Type B pancreatic cell (in vitro differentiated cells): ENCODE measurements around the gene IPO5. TPM values are rescaled to one million over a fixed set of nuclear protein-coding genes. Genes with fewer than 3 reads are reported as not detected.

Experiments
- DNase-seq: peaks from one replicate; pipeline ENCODE4 v3.0.0; 2021; ENCODE audit warnings: mixed read lengths; ENCODE audit not compliant: unreplicated experiment; ENCODE audit errors: extremely low spot score
- H3K27ac Mint-ChIP-seq: 2 replicates; pipeline ENCODE4 v1.8.0; 2021; ENCODE audit warnings: mild to moderate bottlenecking, mixed read lengths
- H3K27me3 Mint-ChIP-seq: 2 replicates; pipeline ENCODE4 v1.8.0; 2021; ENCODE audit warnings: mixed read lengths
- H3K36me3 Mint-ChIP-seq: 2 replicates; pipeline ENCODE4 v1.8.0; 2021; ENCODE audit warnings: mixed read lengths
- H3K4me1 Mint-ChIP-seq: one replicate; pipeline ENCODE4 v1.8.0; 2021; ENCODE audit warnings: mixed read lengths; ENCODE audit not compliant: unreplicated experiment
- H3K4me3 Mint-ChIP-seq: 2 replicates; pipeline ENCODE4 v1.8.0; 2021; ENCODE audit warnings: mild to moderate bottlenecking, mixed read lengths
- H3K9me3 Mint-ChIP-seq: 2 replicates; pipeline ENCODE4 v1.8.0; 2021; ENCODE audit warnings: mixed read lengths
- CTCF ChIP-seq: fragments of 200-600 bp; sonication (generic); conservative IDR thresholded peaks from 2 replicates; pipeline ENCODE4 v1.5.0; 2021; ENCODE audit warnings: antibody characterized with exemption, mild to moderate bottlenecking
- total RNA-seq: library from RNA; stranded (reverse); gene quantifications from 2 replicates; pipeline ENCODE4 v1.2.1, GENCODE V29; 2021; ENCODE audit warnings: low replicate concordance

Gene IPO5
- total RNA-seq, 1 donor from 2014 or later, result 202 TPM

- H3K36me3 Mint-ChIP-seq, result no peaks in the 10 kb centered on the region
- H3K9me3 Mint-ChIP-seq, result no peaks in the 10 kb centered on the region
- H3K4me3 Mint-ChIP-seq, result no peak overlapping the region
- no peak for TF ChIP-seq CTCF
- peaks cover 15% of the 10 kb centered on the region for H3K4me1 Mint-ChIP-seq
- no peaks in the 10 kb centered on the region for H3K27me3 Mint-ChIP-seq
- H3K27ac Mint-ChIP-seq, result no peak overlapping the region
- DNase-seq, result no peak
Measured at GRCh38 chr13:97938706-97939475, 14.6 kb upstream of the IPO5 start.

GRCh38 chr13:97944396-97945029, 9.0 kb upstream of the IPO5 start:
- DNase-seq, result no peak
- no peak overlapping the region for H3K4me3 Mint-ChIP-seq
- peaks cover 5% of the 10 kb centered on the region for H3K4me1 Mint-ChIP-seq
- no peak for TF ChIP-seq CTCF
- no peaks in the 10 kb centered on the region for H3K27me3 Mint-ChIP-seq
- no peaks in the 10 kb centered on the region for H3K9me3 Mint-ChIP-seq
- H3K36me3 Mint-ChIP-seq, result no peaks in the 10 kb centered on the region
- no peak overlapping the region for H3K27ac Mint-ChIP-seq

DNA sequence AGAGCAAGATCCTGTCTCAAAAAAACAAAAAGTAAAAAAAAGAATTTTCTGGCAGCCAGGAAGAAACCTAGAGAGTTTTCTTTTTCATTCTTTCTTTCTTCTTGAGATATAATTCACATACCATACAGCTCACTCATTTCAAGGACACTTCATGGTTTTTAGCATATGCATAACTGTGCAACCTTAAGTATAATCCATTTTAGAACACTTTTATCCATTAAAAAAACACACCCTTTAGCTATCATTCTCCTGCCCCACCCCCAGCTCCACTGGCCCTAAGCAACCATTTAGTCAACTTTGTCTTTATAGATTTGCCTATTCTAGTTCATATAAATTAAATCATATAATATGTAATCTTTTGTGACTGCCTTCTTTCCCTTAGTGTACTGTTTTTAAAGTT, 8.1 kb upstream of the IPO5 start:
- Mint-ChIP-seq H3K4me1 (peaks cover 5% of the 10 kb centered on the region), H3K36me3 (peaks cover 3% of the 10 kb centered on the region), H3K9me3 (peaks cover 3% of the 10 kb centered on the region), H3K4me3 (no peak overlapping the region), H3K27me3 (no peaks in the 10 kb centered on the region), H3K27ac (no peak overlapping the region)
- no peak for DNase-seq
- TF ChIP-seq CTCF, result no peak

GRCh38 chr13:97945792-97946419, 7.6 kb upstream of the IPO5 start:
- H3K36me3 Mint-ChIP-seq, result peaks cover 4% of the 10 kb centered on the region
- no peak for DNase-seq
- no peak for TF ChIP-seq CTCF
- H3K27me3 Mint-ChIP-seq, result no peaks in the 10 kb centered on the region
- H3K9me3 Mint-ChIP-seq, result peaks cover 5% of the 10 kb centered on the region
- no peak overlapping the region for H3K4me3 Mint-ChIP-seq
- peaks cover 5% of the 10 kb centered on the region for H3K4me1 Mint-ChIP-seq
- no peak overlapping the region for H3K27ac Mint-ChIP-seq

- Mint-ChIP-seq H3K27me3 (no peaks in the 10 kb centered on the region), H3K36me3 (peaks cover 4% of the 10 kb centered on the region), H3K27ac (no peak overlapping the region), H3K9me3 (peaks cover 5% of the 10 kb centered on the region), H3K4me1 (peaks cover 5% of the 10 kb centered on the region), H3K4me3 (no peak overlapping the region)
- no peak for TF ChIP-seq CTCF
- no peak for DNase-seq
Measured at GRCh38 chr13:97946951-97947588, 6.4 kb upstream of the IPO5 start.
